ENCODE data around the gene CCNYL1.
A peak's percentile ranks its signal among the peaks of the same experiment; 100 is the strongest.
"Not testable (repeated sequence)": the region's sequence is repeated elsewhere in the genome, so short reads cannot be mapped to it uniquely, and the experiment has no call there.

The CCNYL1 gene

GRCh38 chr2:207720517-207721187 lies 9.2 kb downstream of the CCNYL1 start:
- no peak for TF ChIP-seq CSDC2 (CRISPR knock-in tag; IDR thresholded peaks at IDR 0.05)
- TF ChIP-seq ZNF8 (CRISPR knock-in tag; IDR thresholded peaks at IDR 0.05) = no peak
- no peak for TF ChIP-seq ZNF565 (CRISPR knock-in tag; conservative IDR thresholded peaks at IDR 0.05; ENCODE audit: low read depth)
- no peak for TF ChIP-seq PPARA (CRISPR knock-in tag; IDR thresholded peaks at IDR 0.05; ENCODE audit: borderline replicate concordance)
- no peak for TF ChIP-seq ZFP3 (CRISPR knock-in tag; IDR thresholded peaks at IDR 0.05)
- no peak for TF ChIP-seq RARB (CRISPR knock-in tag; IDR thresholded peaks at IDR 0.05)
- TF ChIP-seq BACH2 (CRISPR knock-in tag; IDR thresholded peaks at IDR 0.05; ENCODE audit: borderline replicate concordance) = no peak
- TF ChIP-seq, protein P1, sequence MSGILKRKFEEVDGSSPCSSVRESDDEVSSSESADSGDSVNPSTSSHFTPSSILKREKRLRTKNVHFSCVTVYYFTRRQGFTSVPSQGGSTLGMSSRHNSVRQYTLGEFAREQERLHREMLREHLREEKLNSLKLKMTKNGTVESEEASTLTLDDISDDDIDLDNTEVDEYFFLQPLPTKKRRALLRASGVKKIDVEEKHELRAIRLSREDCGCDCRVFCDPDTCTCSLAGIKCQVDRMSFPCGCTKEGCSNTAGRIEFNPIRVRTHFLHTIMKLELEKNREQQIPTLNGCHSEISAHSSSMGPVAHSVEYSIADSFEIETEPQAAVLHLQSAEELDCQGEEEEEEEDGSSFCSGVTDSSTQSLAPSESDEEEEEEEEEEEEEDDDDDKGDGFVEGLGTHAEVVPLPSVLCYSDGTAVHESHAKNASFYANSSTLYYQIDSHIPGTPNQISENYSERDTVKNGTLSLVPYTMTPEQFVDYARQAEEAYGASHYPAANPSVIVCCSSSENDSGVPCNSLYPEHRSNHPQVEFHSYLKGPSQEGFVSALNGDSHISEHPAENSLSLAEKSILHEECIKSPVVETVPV (CRISPR knock-in tag; IDR thresholded peaks at IDR 0.05) = no peak
- TF ChIP-seq, protein P2, sequence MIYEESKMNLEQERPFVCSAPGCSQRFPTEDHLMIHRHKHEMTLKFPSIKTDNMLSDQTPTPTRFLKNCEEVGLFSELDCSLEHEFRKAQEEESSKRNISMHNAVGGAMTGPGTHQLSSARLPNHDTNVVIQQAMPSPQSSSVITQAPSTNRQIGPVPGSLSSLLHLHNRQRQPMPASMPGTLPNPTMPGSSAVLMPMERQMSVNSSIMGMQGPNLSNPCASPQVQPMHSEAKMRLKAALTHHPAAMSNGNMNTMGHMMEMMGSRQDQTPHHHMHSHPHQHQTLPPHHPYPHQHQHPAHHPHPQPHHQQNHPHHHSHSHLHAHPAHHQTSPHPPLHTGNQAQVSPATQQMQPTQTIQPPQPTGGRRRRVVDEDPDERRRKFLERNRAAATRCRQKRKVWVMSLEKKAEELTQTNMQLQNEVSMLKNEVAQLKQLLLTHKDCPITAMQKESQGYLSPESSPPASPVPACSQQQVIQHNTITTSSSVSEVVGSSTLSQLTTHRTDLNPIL (CRISPR knock-in tag; IDR thresholded peaks at IDR 0.05; ENCODE audit: low read depth) = no peak
- TF ChIP-seq, protein P3, sequence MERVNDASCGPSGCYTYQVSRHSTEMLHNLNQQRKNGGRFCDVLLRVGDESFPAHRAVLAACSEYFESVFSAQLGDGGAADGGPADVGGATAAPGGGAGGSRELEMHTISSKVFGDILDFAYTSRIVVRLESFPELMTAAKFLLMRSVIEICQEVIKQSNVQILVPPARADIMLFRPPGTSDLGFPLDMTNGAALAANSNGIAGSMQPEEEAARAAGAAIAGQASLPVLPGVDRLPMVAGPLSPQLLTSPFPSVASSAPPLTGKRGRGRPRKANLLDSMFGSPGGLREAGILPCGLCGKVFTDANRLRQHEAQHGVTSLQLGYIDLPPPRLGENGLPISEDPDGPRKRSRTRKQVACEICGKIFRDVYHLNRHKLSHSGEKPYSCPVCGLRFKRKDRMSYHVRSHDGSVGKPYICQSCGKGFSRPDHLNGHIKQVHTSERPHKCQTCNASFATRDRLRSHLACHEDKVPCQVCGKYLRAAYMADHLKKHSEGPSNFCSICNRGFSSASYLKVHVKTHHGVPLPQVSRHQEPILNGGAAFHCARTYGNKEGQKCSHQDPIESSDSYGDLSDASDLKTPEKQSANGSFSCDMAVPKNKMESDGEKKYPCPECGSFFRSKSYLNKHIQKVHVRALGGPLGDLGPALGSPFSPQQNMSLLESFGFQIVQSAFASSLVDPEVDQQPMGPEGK (CRISPR knock-in tag; IDR thresholded peaks at IDR 0.05; ENCODE audit: borderline replicate concordance) = no peak
- TF ChIP-seq ZC3H10 (CRISPR knock-in tag; IDR thresholded peaks at IDR 0.05) = no peak
- no peak for TF ChIP-seq GLIS3 (CRISPR knock-in tag; IDR thresholded peaks at IDR 0.05)
- TF ChIP-seq, protein P4, sequence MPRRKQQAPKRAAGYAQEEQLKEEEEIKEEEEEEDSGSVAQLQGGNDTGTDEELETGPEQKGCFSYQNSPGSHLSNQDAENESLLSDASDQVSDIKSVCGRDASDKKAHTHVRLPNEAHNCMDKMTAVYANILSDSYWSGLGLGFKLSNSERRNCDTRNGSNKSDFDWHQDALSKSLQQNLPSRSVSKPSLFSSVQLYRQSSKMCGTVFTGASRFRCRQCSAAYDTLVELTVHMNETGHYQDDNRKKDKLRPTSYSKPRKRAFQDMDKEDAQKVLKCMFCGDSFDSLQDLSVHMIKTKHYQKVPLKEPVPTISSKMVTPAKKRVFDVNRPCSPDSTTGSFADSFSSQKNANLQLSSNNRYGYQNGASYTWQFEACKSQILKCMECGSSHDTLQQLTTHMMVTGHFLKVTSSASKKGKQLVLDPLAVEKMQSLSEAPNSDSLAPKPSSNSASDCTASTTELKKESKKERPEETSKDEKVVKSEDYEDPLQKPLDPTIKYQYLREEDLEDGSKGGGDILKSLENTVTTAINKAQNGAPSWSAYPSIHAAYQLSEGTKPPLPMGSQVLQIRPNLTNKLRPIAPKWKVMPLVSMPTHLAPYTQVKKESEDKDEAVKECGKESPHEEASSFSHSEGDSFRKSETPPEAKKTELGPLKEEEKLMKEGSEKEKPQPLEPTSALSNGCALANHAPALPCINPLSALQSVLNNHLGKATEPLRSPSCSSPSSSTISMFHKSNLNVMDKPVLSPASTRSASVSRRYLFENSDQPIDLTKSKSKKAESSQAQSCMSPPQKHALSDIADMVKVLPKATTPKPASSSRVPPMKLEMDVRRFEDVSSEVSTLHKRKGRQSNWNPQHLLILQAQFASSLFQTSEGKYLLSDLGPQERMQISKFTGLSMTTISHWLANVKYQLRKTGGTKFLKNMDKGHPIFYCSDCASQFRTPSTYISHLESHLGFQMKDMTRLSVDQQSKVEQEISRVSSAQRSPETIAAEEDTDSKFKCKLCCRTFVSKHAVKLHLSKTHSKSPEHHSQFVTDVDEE (CRISPR knock-in tag; IDR thresholded peaks at IDR 0.05) = no peak
- TF ChIP-seq ZNF70 (CRISPR knock-in tag; IDR thresholded peaks at IDR 0.05) = no peak
- no peak for TF ChIP-seq TOX (CRISPR knock-in tag; IDR thresholded peaks at IDR 0.05; ENCODE audit: borderline replicate concordance)

GRCh38 chr2:207722773-207723424 lies 11.5 kb downstream of the CCNYL1 start:
- TF ChIP-seq ISL1 (CRISPR knock-in tag; IDR thresholded peaks at IDR 0.05) (peak; percentile 40; the same call in 1 of the 2 replicates), BACH2 (CRISPR knock-in tag; IDR thresholded peaks at IDR 0.05; ENCODE audit: borderline replicate concordance) (no peak)
- ATAC-seq = peak; percentile 28; the same call in 2 of the 3 replicates

More at GRCh38 chr2:207720517-207721187, 9.2 kb downstream of the CCNYL1 start:
- ATAC-seq = no peak; the same call in 2 of the 3 replicates

DNA sequence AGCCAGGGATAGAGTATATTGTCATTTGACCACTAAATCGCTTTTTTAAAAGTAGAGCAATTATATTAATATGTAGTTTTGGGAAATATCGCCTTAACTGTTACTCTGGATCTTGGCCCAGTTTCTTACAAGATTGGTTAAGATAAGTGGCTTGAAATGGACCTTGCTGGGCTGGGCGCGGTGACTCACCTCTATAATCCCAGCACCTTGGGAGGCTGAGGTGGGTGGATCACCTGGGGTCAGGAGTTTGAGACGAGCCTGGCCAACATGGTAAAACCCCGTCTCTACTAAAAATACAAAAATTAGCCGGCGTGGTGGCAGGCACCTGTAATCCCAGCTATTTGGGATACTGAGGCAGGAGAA lies 12.0 kb downstream of the CCNYL1 start:
- ATAC-seq = not testable (repeated sequence)

DNA sequence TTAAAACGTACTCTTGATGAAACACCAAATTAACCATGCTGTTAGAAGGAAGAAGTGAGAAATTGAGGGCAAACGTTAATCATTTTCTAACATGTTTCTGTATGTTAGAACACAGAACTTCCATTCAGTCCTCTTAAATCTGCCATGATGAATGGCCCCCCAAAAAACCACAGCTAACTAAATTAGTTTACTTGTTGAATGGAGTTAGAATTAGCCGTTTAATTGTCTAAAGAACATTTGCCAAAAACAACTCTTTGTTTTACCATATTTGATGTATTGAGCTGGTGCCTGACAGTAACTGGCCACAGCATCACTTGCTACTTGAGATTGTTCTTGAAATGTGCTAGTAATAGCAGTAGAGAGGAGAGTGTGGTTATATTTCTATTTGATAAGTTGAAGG lies 12.7 kb downstream of the CCNYL1 start:
- peak; percentile 40 for ATAC-seq

More for the DNA sequence above, 12.7 kb downstream of the CCNYL1 start:
- TF ChIP-seq RARB (CRISPR knock-in tag; IDR thresholded peaks at IDR 0.05) (no peak), ISL1 (CRISPR knock-in tag; IDR thresholded peaks at IDR 0.05) (peak; percentile 41), ESRRG (CRISPR knock-in tag; IDR thresholded peaks at IDR 0.05) (no peak), ZFP30 (CRISPR knock-in tag; IDR thresholded peaks at IDR 0.05) (no peak)
- TF ChIP-seq, protein P2 (CRISPR knock-in tag; IDR thresholded peaks at IDR 0.05; ENCODE audit: low read depth) = no peak
- TF ChIP-seq, protein P5, sequence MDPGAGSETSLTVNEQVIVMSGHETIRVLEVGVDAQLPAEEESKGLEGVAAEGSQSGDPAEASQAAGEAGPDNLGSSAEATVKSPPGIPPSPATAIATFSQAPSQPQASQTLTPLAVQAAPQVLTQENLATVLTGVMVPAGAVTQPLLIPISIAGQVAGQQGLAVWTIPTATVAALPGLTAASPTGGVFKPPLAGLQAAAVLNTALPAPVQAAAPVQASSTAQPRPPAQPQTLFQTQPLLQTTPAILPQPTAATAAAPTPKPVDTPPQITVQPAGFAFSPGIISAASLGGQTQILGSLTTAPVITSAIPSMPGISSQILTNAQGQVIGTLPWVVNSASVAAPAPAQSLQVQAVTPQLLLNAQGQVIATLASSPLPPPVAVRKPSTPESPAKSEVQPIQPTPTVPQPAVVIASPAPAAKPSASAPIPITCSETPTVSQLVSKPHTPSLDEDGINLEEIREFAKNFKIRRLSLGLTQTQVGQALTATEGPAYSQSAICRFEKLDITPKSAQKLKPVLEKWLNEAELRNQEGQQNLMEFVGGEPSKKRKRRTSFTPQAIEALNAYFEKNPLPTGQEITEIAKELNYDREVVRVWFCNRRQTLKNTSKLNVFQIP (CRISPR knock-in tag; IDR thresholded peaks at IDR 0.05; ENCODE audit: borderline replicate concordance, low read depth) = no peak
